DMS53 treated with DMSO at 0.1 percent for 48 hours (cell line): ENCODE results near the gene IHH.

Source experiments
- DNase-seq: peaks from one replicate; lab custom pipeline; 2025; ENCODE audit not compliant: unreplicated experiment; lab: John Stamatoyannopoulos, UW

The IHH gene

GRCh38 chr2:219020604-219021365, 39.9 kb downstream of the IHH start:
- no peak for DNase-seq

- no peak for DNase-seq
These were observed 41.3 kb downstream of the IHH start for GRCh38 chr2:219019436-219019835.

GRCh38 chr2:219018726-219019125, 42.0 kb downstream of the IHH start:
- DNase-seq = no peak

- no peak for DNase-seq
These were observed 42.4 kb downstream of the IHH start for GRCh38 chr2:219018286-219018685.

- no peak for DNase-seq
These were observed 43.4 kb downstream of the IHH start for GRCh38 chr2:219017201-219017931.

GRCh38 chr2:219016721-219017120, 44.0 kb downstream of the IHH start:
- DNase-seq = no peak

GRCh38 chr2:219010873-219011272, 49.8 kb downstream of the IHH start:
- DNase-seq = no peak

- no peak for DNase-seq
These were observed 50.5 kb downstream of the IHH start for GRCh38 chr2:219010162-219010756.

GRCh38 chr2:219009294-219009693, 51.4 kb downstream of the IHH start:
- no peak for DNase-seq
